H1 (cell line): ENCODE data around the gene UGT2B17. TPM values are rescaled to one million over a fixed set of nuclear protein-coding genes. Genes with fewer than 3 reads are reported as not detected.

Source experiments
- CTCF ChIA-PET: fragments of 300-600 bp; sonication (Branson Sonifier 250); formaldehyde crosslinking; loops from one replicate; lab custom pipeline; 2021; ENCODE audit not compliant: partially characterized antibody; lab: Charles Lee
- POLR2A ChIA-PET: fragments of 300-600 bp; sonication (Branson Sonifier 250); formaldehyde crosslinking; loops from one replicate; lab custom pipeline; 2021; ENCODE audit warnings: inconsistent platforms; ENCODE audit not compliant: partially characterized antibody; lab: Charles Lee
- DNase-seq, 2 experiments: peaks; one replicate each; pipeline versions ENCODE4 v3.0.0 to v3.0.0-alpha.2; 2010 to 2022; ENCODE audit warnings: low spot score in 2 of 2, low read depth in 1 of 2, mixed read lengths in 1 of 2
- FAIRE-seq: peaks from 2 replicates; lab custom pipeline; 2011; peaks lifted over from hg19 to GRCh38; lab: Jason Lieb, UNC
- H2AFZ ChIP-seq: 2 replicates; pipeline ENCODE4 v1.8.1; 2012; ENCODE audit warnings: low read length, inconsistent platforms
- H2AK5ac ChIP-seq: 2 replicates; pipeline ENCODE4 v1.6.1; 2013; ENCODE audit warnings: low read depth, low read length
- H2BK120ac ChIP-seq: replicated peaks from 2 replicates; pipeline ENCODE3; 2013; ENCODE audit warnings: low read depth, low read length, inconsistent platforms
- H2BK12ac ChIP-seq: 2 replicates; pipeline ENCODE4 v1.6.1; 2013; ENCODE audit warnings: low read depth, low read length
- H2BK15ac ChIP-seq: 2 replicates; pipeline ENCODE4 v1.6.1; 2013; ENCODE audit warnings: low read length
- H2BK20ac ChIP-seq: 2 replicates; pipeline ENCODE4 v1.6.1; 2013; ENCODE audit warnings: low read length
- H2BK5ac ChIP-seq: 2 replicates; pipeline ENCODE4 v1.6.1; 2013; ENCODE audit warnings: low read depth, low read length
- H3K14ac ChIP-seq: 2 replicates; pipeline ENCODE4 v1.6.1; 2013; ENCODE audit warnings: inconsistent platforms; ENCODE audit not compliant: insufficient read length
- H3K18ac ChIP-seq: 2 replicates; pipeline ENCODE4 v1.6.1; 2013; ENCODE audit warnings: low read length; ENCODE audit errors: extremely low read depth
- H3K23ac ChIP-seq: 2 replicates; pipeline ENCODE4 v1.6.1; 2013; ENCODE audit warnings: inconsistent platforms; ENCODE audit not compliant: insufficient read length
- H3K23me2 ChIP-seq: 2 replicates; pipeline ENCODE4 v1.6.1; 2013; ENCODE audit warnings: low read depth, low read length
- H3K27ac ChIP-seq: 2 replicates; pipeline ENCODE4 v1.6.1; 2011; ENCODE audit warnings: low read depth, low read length, inconsistent platforms
- H3K27me3 ChIP-seq, 4 experiments: replicated peaks in 1 of 4; 1 replicate in 1 of 4; 2 replicates in 3 of 4; pipeline versions ENCODE4 v1.6.1 to v1.8.1; 2011 to 2013; ENCODE audit warnings: low read length in 3 of 4, mild to moderate bottlenecking in 3 of 4, inconsistent platforms in 2 of 4, mixed read lengths in 2 of 4, moderate library complexity in 1 of 4; ENCODE audit not compliant: control insufficient read depth in 3 of 4, insufficient read depth in 3 of 4; ENCODE audit errors: extremely low read depth in 1 of 4
- H3K36me3 ChIP-seq, 4 experiments: 2 replicates each; pipeline versions ENCODE4 v1.6.1 to v1.8.1; 2011 to 2013; ENCODE audit warnings: mild to moderate bottlenecking in 4 of 4, low read length in 3 of 4, moderate library complexity in 2 of 4, control low read depth in 1 of 4, inconsistent platforms in 1 of 4; ENCODE audit not compliant: insufficient read depth in 4 of 4, control insufficient read depth in 2 of 4
- H3K4ac ChIP-seq: replicated peaks from 2 replicates; pipeline ENCODE3; 2013; ENCODE audit warnings: low read length, low read depth, mixed read lengths, inconsistent platforms; ENCODE audit not compliant: insufficient read length
- H3K4me1 ChIP-seq, 4 experiments: replicated peaks in 1 of 4; 1 replicate in 1 of 4; 2 replicates in 3 of 4; pipeline versions ENCODE4 v1.6.1 to v1.8.1; 2011 to 2013; ENCODE audit warnings: low read length in 3 of 4, inconsistent platforms in 2 of 4, mixed read lengths in 1 of 4; ENCODE audit not compliant: insufficient read depth in 4 of 4, control insufficient read depth in 3 of 4
- H3K4me2 ChIP-seq, 2 experiments: 2 replicates each; pipeline versions ENCODE4 v1.6.1 to v1.8.1; 2011 to 2013; ENCODE audit warnings: low read depth in 2 of 2, low read length in 2 of 2, control low read depth in 1 of 2, inconsistent platforms in 1 of 2, mild to moderate bottlenecking in 1 of 2; ENCODE audit not compliant: insufficient read depth in 1 of 2
- H3K4me3 ChIP-seq, 4 experiments: fragments of 200-600, 300-600 bp in 1 of 4; sonication (generic), shearing (Covaris generic), sonication (Bioruptor Twin) in 1 of 4; 2 replicates each; pipeline versions ENCODE4 v1.5.1 to v1.8.1; 2011 to 2016; ENCODE audit warnings: low read length in 4 of 4, low read depth in 3 of 4, control low read depth in 2 of 4, inconsistent platforms in 2 of 4, mild to moderate bottlenecking in 2 of 4, mixed read lengths in 1 of 4, moderate library complexity in 1 of 4; ENCODE audit not compliant: insufficient read depth in 2 of 4; ENCODE audit errors: extremely low read depth in 1 of 4
- H3K56ac ChIP-seq: replicated peaks from 2 replicates; pipeline ENCODE3; 2013; ENCODE audit warnings: low read depth, mild to moderate bottlenecking, mixed read lengths, low read length, inconsistent platforms; ENCODE audit not compliant: insufficient read length
- H3K79me1 ChIP-seq: 2 replicates; pipeline ENCODE4 v1.6.1; 2013; ENCODE audit warnings: low read depth, low read length, control low read depth
- H3K79me2 ChIP-seq, 2 experiments: 2 replicates each; pipeline versions ENCODE4 v1.6.1 to v1.8.1; 2012 to 2013; ENCODE audit warnings: low read length in 2 of 2, mild to moderate bottlenecking in 2 of 2, inconsistent platforms in 1 of 2; ENCODE audit not compliant: insufficient read depth in 2 of 2, control insufficient read depth in 1 of 2
- H3K9ac ChIP-seq, 4 experiments: replicated peaks in 1 of 4; 1 replicate in 1 of 4; 2 replicates in 3 of 4; pipeline versions ENCODE4 v1.6.1 to v1.8.1; 2011 to 2013; ENCODE audit warnings: low read depth in 3 of 4, low read length in 3 of 4, control low read depth in 2 of 4, mild to moderate bottlenecking in 2 of 4, moderate library complexity in 2 of 4, inconsistent platforms in 1 of 4; ENCODE audit errors: extremely low read depth in 1 of 4
- H3K9me3 ChIP-seq, 2 experiments: 2 replicates each; pipeline versions ENCODE4 v1.6.1 to v1.8.1; 2012 to 2013; ENCODE audit warnings: mild to moderate bottlenecking in 2 of 2, moderate library complexity in 2 of 2, control low read depth in 1 of 2, inconsistent platforms in 1 of 2, low read depth in 1 of 2, low read length in 1 of 2, mixed read lengths in 1 of 2; ENCODE audit not compliant: insufficient read depth in 2 of 2
- H4K20me1 ChIP-seq, 2 experiments: replicated peaks in 1 of 2; 2 replicates each; pipeline versions ENCODE3 to v1.8.1; 2011 to 2013; ENCODE audit warnings: inconsistent platforms in 2 of 2, low read length in 2 of 2, mild to moderate bottlenecking in 1 of 2; ENCODE audit not compliant: insufficient read depth in 2 of 2, control insufficient read depth in 1 of 2
- H4K5ac ChIP-seq: 2 replicates; pipeline ENCODE4 v1.6.1; 2013; ENCODE audit warnings: low read length, low read depth, mixed read lengths, inconsistent platforms; ENCODE audit not compliant: insufficient read length
- H4K8ac ChIP-seq: 2 replicates; pipeline ENCODE4 v1.8.0; 2013; ENCODE audit warnings: mild to moderate bottlenecking, moderate library complexity, low read length, inconsistent platforms; ENCODE audit not compliant: insufficient read depth; ENCODE audit errors: extremely low read depth
- H4K91ac ChIP-seq: replicated peaks from 2 replicates; pipeline ENCODE3; 2013; ENCODE audit warnings: low read length, mixed read lengths, inconsistent platforms; ENCODE audit not compliant: insufficient read length
- ASH2L ChIP-seq: fragments of 200-600, 300-600 bp; sonication (generic); IDR thresholded peaks from one replicate; pipeline ENCODE4 v1.7.1; 2017; ENCODE audit warnings: low read length
- CBX5 ChIP-seq: fragments of 300-800, 300-1000 bp; sonication (generic); IDR thresholded peaks from 2 replicates; pipeline ENCODE4 v1.7.1; 2016; ENCODE audit warnings: antibody characterized with exemption, low read length, low read depth
- CBX8 ChIP-seq: fragments of 300-800, 300-1000 bp; sonication (generic); IDR thresholded peaks from 2 replicates; pipeline ENCODE4 v1.7.1; 2016; ENCODE audit warnings: low read depth, low read length, borderline replicate concordance
- CREB1 ChIP-seq: IDR thresholded peaks from 2 replicates; pipeline ENCODE4 v1.6.1; 2012; ENCODE audit warnings: inconsistent platforms
- GABPA ChIP-seq: IDR thresholded peaks from 2 replicates; pipeline ENCODE4 v1.6.1; 2011; ENCODE audit warnings: mild to moderate bottlenecking, low read length, moderate library complexity, borderline replicate concordance; ENCODE audit not compliant: insufficient read depth
- HDAC6 ChIP-seq: IDR thresholded peaks from one replicate; pipeline ENCODE4 v1.7.1; 2012; ENCODE audit warnings: low read depth, mild to moderate bottlenecking, inconsistent platforms, low read length, moderate library complexity
- KDM5A ChIP-seq: fragments of 200-600 bp; IDR thresholded peaks from 2 replicates; pipeline ENCODE4 v1.7.1; 2012; ENCODE audit warnings: mild to moderate bottlenecking, low read length, inconsistent platforms, mixed read lengths
- MAFK ChIP-seq: IDR thresholded peaks from 2 replicates; pipeline ENCODE4 v1.6.1; 2012; ENCODE audit warnings: low read depth, mild to moderate bottlenecking, improper control_type of control experiment, low read length
- POLR2A ChIP-seq, 2 experiments: IDR thresholded peaks; 1 replicate in 1 of 2; 2 replicates in 1 of 2; pipeline ENCODE4 v1.6.1; 2011; ENCODE audit warnings: low read depth in 2 of 2, low read length in 2 of 2, mild to moderate bottlenecking in 2 of 2; ENCODE audit errors: control extremely low read depth in 1 of 2
- POLR2AphosphoS5 ChIP-seq: IDR thresholded peaks from 2 replicates; pipeline ENCODE4 v1.6.1; 2011; ENCODE audit warnings: low read depth, low read length
- RFX5 ChIP-seq: IDR thresholded peaks from 2 replicates; pipeline ENCODE4 v1.6.1; 2011; ENCODE audit warnings: low read depth, low read length, improper control_type of control experiment, borderline replicate concordance
- ZNF274 ChIP-seq: IDR thresholded peaks from 2 replicates; pipeline ENCODE4 v1.7.0; 2012; ENCODE audit warnings: low read length, borderline replicate concordance; ENCODE audit errors: extremely low read depth
- WGBS, 2 experiments: shearing (Covaris generic) in 1 of 2; methylation state at CpG; one replicate each; pipeline versions ENCODE4 v1.1.6 to v1.1.7; 2013 to 2015; ENCODE audit warnings: low lambda C conversion rate in 2 of 2, mixed read lengths in 2 of 2, inconsistent platforms in 1 of 2, low coverage in 1 of 2, missing lambda C conversion rate in 1 of 2; ENCODE audit not compliant: insufficient replicate concordance in 2 of 2, insufficient coverage in 1 of 2, insufficient read length in 1 of 2; ENCODE audit errors: extremely low coverage in 1 of 2, missing lambda C conversion rate in 1 of 2; 5-methylcytosine and 5-hydroxymethylcytosine counted together
- polyA plus RNA-seq, 7 experiments: library from polyadenylated mRNA; depleted of rRNA in 3 of 7; stranded (reverse) in 5 of 7; unstranded in 2 of 7; fragments of >200 nt in 5 of 7; fragments of 200-250 nt in 2 of 7; gene quantifications; 1 replicate in 5 of 7; 2 replicates in 1 of 7; 4 replicates in 1 of 7; pipeline versions ENCODE4 v1.2.1 to v1.2.3, GENCODE V29; 2011 to 2013; ENCODE audit warnings: missing spikeins in 2 of 7, mixed read lengths in 2 of 7
- total RNA-seq: library from RNA; stranded (reverse); fragmentation: NEBNext Ultra II Directional; extraction: Animal tissue kit (Norgen Biotek cat#: 25700); gene quantifications from 2 replicates; pipeline ENCODE4 v1.2.1, GENCODE V29; 2021
- TF ChIP-seq, protein P1 (sequence below): IDR thresholded peaks from 2 replicates; pipeline ENCODE4 v1.6.1; 2011; ENCODE audit warnings: low read depth, mild to moderate bottlenecking, low read length; ENCODE audit not compliant: insufficient read depth
- TF ChIP-seq, protein P2 (sequence below): IDR thresholded peaks from 2 replicates; pipeline ENCODE4 v1.6.1; 2012; ENCODE audit warnings: inconsistent platforms

UGT2B17 gene
- total and polyA plus RNA-seq, 2 of the 8 experiments (the other 6 are each of a cell fraction or from before 2014, with no cell fraction given): not detected

DNA sequence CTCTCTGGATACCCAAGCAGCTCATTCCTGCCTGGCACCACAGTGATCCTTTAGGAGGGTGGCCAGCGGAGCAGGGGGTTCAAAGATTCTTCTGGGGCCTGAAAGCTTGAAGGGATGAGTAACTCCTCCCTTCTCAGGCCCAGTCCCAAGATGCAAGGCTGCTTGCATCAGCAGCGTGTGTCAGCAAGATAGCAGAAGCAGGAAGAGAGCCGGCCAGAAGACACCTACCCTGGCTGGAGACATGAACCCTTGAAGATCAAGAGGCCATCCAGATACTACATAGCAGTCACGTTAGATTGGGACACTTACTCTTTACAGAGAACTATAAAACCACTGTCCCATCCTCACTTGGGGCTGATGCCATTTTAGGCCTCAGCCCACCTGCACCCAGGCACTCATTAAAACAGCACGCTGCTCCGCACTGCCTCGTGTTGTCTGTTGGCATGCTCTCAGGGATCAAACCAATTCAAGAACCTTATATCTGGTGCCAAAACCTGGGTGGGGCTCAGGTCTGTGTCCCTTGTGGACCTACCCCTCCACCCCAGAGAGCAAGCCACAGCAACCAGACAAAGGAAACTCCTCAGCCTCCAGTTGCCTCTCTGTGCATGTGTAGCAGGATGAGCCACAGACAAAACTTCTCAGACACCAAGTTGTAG is 6.5 kb downstream of the UGT2B17 start:
- FAIRE-seq (no peak), DNase-seq (no peak)
- H4K91ac ChIP-seq: no peak overlapping the region
- no peak overlapping the region for H3K23ac ChIP-seq
- H2BK120ac ChIP-seq: no peak overlapping the region
- ChIA-PET POLR2A (no interaction called here), CTCF (no interaction called here)
- H3K4me2 ChIP-seq: no peak overlapping the region
- no peak overlapping the region for H3K56ac ChIP-seq
- H4K8ac ChIP-seq: no peak overlapping the region
- H3K4ac ChIP-seq: no peak overlapping the region
- H3K9ac ChIP-seq: no peak overlapping the region
- no peaks in the 10 kb centered on the region for H3K36me3 ChIP-seq
- no peaks in the 10 kb centered on the region for H3K27me3 ChIP-seq
- WGBS, 2 experiments: 97% methylated on average over 6 of the region's 7 CpGs; no CpG with 5 or more reads in 1 of the 2 experiments
- no peak overlapping the region for H3K27ac ChIP-seq
- H4K5ac ChIP-seq: no peak overlapping the region
- no peaks in the 10 kb centered on the region for H4K20me1 ChIP-seq
- H3K14ac ChIP-seq: no peak overlapping the region
- H3K23me2 ChIP-seq: no peaks in the 10 kb centered on the region
- H2BK5ac ChIP-seq: no peak overlapping the region
- no peak overlapping the region for H3K4me3 ChIP-seq
- H3K79me2 ChIP-seq: no peaks in the 10 kb centered on the region
- no peak overlapping the region for H2AK5ac ChIP-seq
- H3K18ac ChIP-seq: no peak overlapping the region
- H2BK20ac ChIP-seq: no peak overlapping the region
- no peaks in the 10 kb centered on the region for H3K79me1 ChIP-seq
- H2BK12ac ChIP-seq: no peak overlapping the region
- H2BK15ac ChIP-seq: no peak overlapping the region
- no peaks in the 10 kb centered on the region for H3K9me3 ChIP-seq
- H3K4me1 ChIP-seq: no peaks in the 10 kb centered on the region
- H2AFZ ChIP-seq: no peak overlapping the region
- TF ChIP-seq ASH2L (no peak), MAFK (no peak), CREB1 (no peak), GABPA (no peak), HDAC6 (no peak), ZNF274 (no peak), RFX5 (no peak), CBX5 (no peak), POLR2AphosphoS5 (no peak), CBX8 (no peak), POLR2A (IDR thresholded peaks at IDR 0.05; ENCODE audit: control extremely low read depth in 1 of 2, low read depth in 2 of 2, low read length in 2 of 2) (no peak), KDM5A (no peak)
- TF ChIP-seq, protein P1, sequence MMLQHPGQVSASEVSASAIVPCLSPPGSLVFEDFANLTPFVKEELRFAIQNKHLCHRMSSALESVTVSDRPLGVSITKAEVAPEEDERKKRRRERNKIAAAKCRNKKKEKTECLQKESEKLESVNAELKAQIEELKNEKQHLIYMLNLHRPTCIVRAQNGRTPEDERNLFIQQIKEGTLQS: no peak
- TF ChIP-seq, protein P2, sequence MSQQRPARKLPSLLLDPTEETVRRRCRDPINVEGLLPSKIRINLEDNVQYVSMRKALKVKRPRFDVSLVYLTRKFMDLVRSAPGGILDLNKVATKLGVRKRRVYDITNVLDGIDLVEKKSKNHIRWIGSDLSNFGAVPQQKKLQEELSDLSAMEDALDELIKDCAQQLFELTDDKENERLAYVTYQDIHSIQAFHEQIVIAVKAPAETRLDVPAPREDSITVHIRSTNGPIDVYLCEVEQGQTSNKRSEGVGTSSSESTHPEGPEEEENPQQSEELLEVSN: no peak
